GM21447 (cell line): ENCODE data around the gene TTF2.
A peak's percentile ranks its signal among the peaks of the same experiment; 100 is the strongest.

ENCODE experiments used
- ATAC-seq: cut with Tn5 transposase; IDR thresholded peaks from one replicate; pipeline ENCODE4 v1.9.1; 2021; ENCODE audit not compliant: unreplicated experiment

The TTF2 gene

GRCh38 chr1:117059678-117060440 is at the start of gene TTF2:
Gene TTF2 (plus strand): TSS chr1:117060326. CDS start chr1:117060347, 21 bp downstream.
- peak; percentile 94 for ATAC-seq

GRCh38 chr1:117011334-117011733 is 48.8 kb upstream of the TTF2 start:
- ATAC-seq: no peak

- no peak for ATAC-seq
Measured at GRCh38 chr1:117013309-117013858, 46.7 kb upstream of the TTF2 start.

- ATAC-seq: no peak
Measured at GRCh38 chr1:117014209-117014608, 45.9 kb upstream of the TTF2 start.

GRCh38 chr1:117015724-117016123 is 44.4 kb upstream of the TTF2 start:
- no peak for ATAC-seq

GRCh38 chr1:117017062-117017461 is 43.1 kb upstream of the TTF2 start:
- no peak for ATAC-seq

- no peak for ATAC-seq
Measured at GRCh38 chr1:117017648-117018047, 42.5 kb upstream of the TTF2 start.

- no peak for ATAC-seq
Measured at GRCh38 chr1:117020526-117021156, 39.5 kb upstream of the TTF2 start.

- ATAC-seq: no peak
Measured at GRCh38 chr1:117022114-117022513, 38.0 kb upstream of the TTF2 start.

- no peak for ATAC-seq
Measured at GRCh38 chr1:117025568-117025967, 34.6 kb upstream of the TTF2 start.

GRCh38 chr1:117026361-117026760 is 33.8 kb upstream of the TTF2 start:
- no peak for ATAC-seq

GRCh38 chr1:117029685-117030084 is 30.4 kb upstream of the TTF2 start:
- no peak for ATAC-seq

- ATAC-seq: no peak
Measured at GRCh38 chr1:117030271-117030877, 29.8 kb upstream of the TTF2 start.

- ATAC-seq: no peak
Measured at GRCh38 chr1:117032266-117032665, 27.9 kb upstream of the TTF2 start.

GRCh38 chr1:117032681-117033539 is 27.2 kb upstream of the TTF2 start:
- no peak for ATAC-seq

- no peak for ATAC-seq
Measured at GRCh38 chr1:117033772-117034171, 26.4 kb upstream of the TTF2 start.

GRCh38 chr1:117034791-117035290 is 25.3 kb upstream of the TTF2 start:
- ATAC-seq: no peak

- no peak for ATAC-seq
Measured at GRCh38 chr1:117036018-117036461, 24.1 kb upstream of the TTF2 start.

- ATAC-seq: no peak
Measured at GRCh38 chr1:117037802-117038201, 22.3 kb upstream of the TTF2 start.

GRCh38 chr1:117038236-117038635 is 21.9 kb upstream of the TTF2 start:
- no peak for ATAC-seq

GRCh38 chr1:117044217-117044616 is 15.9 kb upstream of the TTF2 start:
- no peak for ATAC-seq
